A549 treated with dexamethasone at 1 μM for 4 hours (cell line): ENCODE measurements around the gene SNUPN. TPM values are rescaled to one million over a fixed set of nuclear protein-coding genes. Genes with fewer than 3 reads are reported as not detected.

ENCODE experiments used
- total RNA-seq: library from RNA; stranded (reverse); fragments of 200-300 nt; extraction: Qiagen RNA extraction; gene quantifications from 5 replicates; pipeline ENCODE4 v1.2.3, GENCODE V29; 2022

SNUPN gene
- total RNA-seq: 29.0 to 31.8 TPM (median 30.8 TPM) in 5 replicates

DNA sequence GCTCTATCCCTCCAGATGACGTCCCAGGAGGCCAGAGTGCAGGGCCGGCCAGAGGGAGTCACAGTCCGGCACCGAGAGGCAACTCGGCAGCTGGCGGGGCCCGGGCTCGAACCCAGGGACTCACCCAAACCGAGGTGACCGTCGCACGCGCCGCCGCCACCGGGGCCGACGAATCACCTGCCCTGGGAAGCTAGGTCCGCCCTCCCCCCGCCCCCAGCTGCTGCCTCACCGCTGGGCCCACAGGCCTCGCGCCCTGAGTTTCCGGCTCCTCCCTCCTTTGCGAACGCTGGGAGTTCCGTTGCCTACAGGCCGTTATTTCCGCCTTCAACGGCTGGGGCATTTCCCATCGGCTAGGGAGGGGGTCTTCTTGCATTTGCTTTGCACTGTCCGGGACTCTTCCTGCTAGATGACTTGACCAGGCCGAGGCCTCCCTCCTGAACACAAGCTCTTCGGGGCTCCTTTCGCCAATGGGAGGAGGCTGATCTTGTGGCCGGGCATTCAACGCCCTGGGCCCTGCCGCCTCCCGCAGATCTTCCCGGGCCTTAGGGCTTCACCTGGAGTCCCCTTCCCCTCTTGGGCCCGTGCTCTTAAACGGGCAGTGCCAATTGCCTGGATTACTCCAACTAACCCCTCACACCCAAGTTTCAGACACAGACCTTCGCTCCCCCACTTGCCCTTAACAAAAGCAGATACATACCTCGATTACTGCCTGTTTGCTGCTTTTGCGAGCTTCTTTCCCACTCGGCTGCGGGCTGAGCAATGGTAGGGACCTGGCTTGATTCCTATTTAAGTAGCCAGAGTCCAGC lies at the start of gene SNUPN:
Gene SNUPN (minus strand): TSS at position 184 of the 806 bp plus-strand sequence. CDS start 4,674 bp downstream, outside the sequence.

DNA sequence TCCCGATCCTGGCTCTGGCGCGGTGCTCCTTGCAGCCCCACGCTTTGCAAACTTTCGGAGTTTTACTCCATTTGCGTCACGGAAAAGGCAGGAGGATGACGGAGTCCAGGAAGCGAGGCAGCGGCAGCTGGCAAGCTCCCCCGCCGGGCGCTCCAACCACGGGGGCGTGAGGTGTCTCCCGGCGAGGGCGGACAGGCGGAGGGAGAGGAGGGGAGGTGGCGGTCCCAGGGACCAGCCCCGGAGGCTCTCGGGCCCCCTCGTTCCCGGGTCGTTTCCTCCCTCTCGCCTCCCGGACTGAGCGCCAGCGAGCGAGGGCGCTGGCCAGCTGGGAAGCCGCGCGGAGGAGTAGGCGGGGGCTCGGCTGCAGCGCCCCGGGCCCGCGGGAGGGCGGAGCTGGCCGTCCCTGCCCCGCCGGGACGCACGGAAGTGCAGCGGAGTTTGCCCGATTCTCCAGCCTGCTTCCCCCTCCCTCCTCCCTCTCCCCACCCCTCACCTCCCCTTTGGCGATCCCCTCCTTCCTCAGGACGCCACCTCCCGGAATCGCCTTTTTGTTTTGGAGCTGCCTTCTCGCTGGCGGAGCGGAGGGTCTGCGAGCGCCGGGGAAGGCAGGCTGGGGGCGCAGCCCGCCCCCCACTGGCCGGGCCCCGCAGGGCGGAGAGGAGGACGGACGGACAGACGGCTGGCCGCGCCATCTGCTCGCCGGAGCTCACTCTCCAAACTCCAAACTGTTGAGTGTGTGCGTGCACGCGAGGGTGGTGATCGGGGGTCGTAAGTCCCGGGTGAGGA lies 22.0 kb upstream of the SNUPN start, which contains the start of gene SNX33:
Gene SNX33 (plus strand): TSS at position 543 of the 786 bp plus-strand sequence. CDS start 1,191 bp downstream, outside the sequence.

GRCh38 chr15:75639709-75640482 lies 14.4 kb upstream of the SNUPN start, which contains the start of gene IMP3:
TSS of gene IMP3 (minus strand) at chr15:75640224. CDS start at chr15:75640168, 56 bp downstream.

GRCh38 chr15:75578948-75579920 lies 46.3 kb downstream of the SNUPN start, which contains the start of gene PTPN9:
TSS of gene PTPN9 (minus strand) at chr15:75579315. CDS start at chr15:75578776, 539 bp downstream.

Other genes with a start within 250 kb of the SNUPN start
- 27.1 to 39.9 TPM (median 32.3 TPM) in 5 replicates for gene SIN3A, start 174.0 kb downstream of the SNUPN start, total RNA-seq
- 39.6 to 53.9 TPM (median 50.2 TPM) in 5 replicates for gene PTPN9, start 46.4 kb downstream of the SNUPN start, total RNA-seq
- 90.4 to 117 TPM (median 108 TPM) in 5 replicates for gene IMP3, start 14.5 kb upstream of the SNUPN start, total RNA-seq
- 12.2 to 17.0 TPM (median 15.4 TPM) in 5 replicates for gene SNX33, start 22.2 kb upstream of the SNUPN start, total RNA-seq
- gene CSPG4, start 87.1 kb upstream of the SNUPN start, total RNA-seq: 0.06 to 0.18 TPM (median 0.11 TPM) in 5 replicates
- gene UBE2Q2, start 217.7 kb upstream of the SNUPN start, total RNA-seq: 37.3 to 44.9 TPM (median 42.6 TPM) in 5 replicates